H1 (cell line): ENCODE data around the gene BUB1B. TPM values are rescaled to one million over a fixed set of nuclear protein-coding genes. Genes with fewer than 3 reads are reported as not detected.

Experiments
- JUN ChIP-seq: IDR thresholded peaks from 2 replicates; pipeline ENCODE4 v1.6.1; 2011; ENCODE audit warnings: low read depth, mild to moderate bottlenecking, improper control_type of control experiment, low read length
- POLR2AphosphoS5 ChIP-seq: IDR thresholded peaks from 2 replicates; pipeline ENCODE4 v1.6.1; 2011; ENCODE audit warnings: low read depth, low read length
- SP2 ChIP-seq: IDR thresholded peaks from 2 replicates; pipeline ENCODE4 v1.6.1; 2012; ENCODE audit warnings: mild to moderate bottlenecking, low read length, inconsistent platforms
- YY1 ChIP-seq: IDR thresholded peaks from 2 replicates; pipeline ENCODE4 v1.6.1; 2011; ENCODE audit warnings: low read depth, mild to moderate bottlenecking, low read length
- polyA plus RNA-seq, 7 experiments: library from polyadenylated mRNA; depleted of rRNA in 3 of 7; stranded (reverse) in 5 of 7; unstranded in 2 of 7; fragments of >200 nt in 5 of 7; fragments of 200-250 nt in 2 of 7; gene quantifications; 1 replicate in 5 of 7; 2 replicates in 1 of 7; 4 replicates in 1 of 7; pipeline versions ENCODE4 v1.2.1 to v1.2.3, GENCODE V29; 2011 to 2013; ENCODE audit warnings: missing spikeins in 2 of 7, mixed read lengths in 2 of 7
- total RNA-seq: library from RNA; stranded (reverse); fragmentation: NEBNext Ultra II Directional; extraction: Animal tissue kit (Norgen Biotek cat#: 25700); gene quantifications from 2 replicates; pipeline ENCODE4 v1.2.1, GENCODE V29; 2021
- TF ChIP-seq, protein P1 (sequence below): fragments of 300-600 bp; sonication (generic); IDR thresholded peaks from 2 replicates; pipeline ENCODE4 v1.7.1; 2012; ENCODE audit warnings: low read length, moderate library complexity, mild to moderate bottlenecking, inconsistent platforms; ENCODE audit not compliant: insufficient replicate concordance
- TF ChIP-seq, protein P2 (sequence below): IDR thresholded peaks from 2 replicates; pipeline ENCODE4 v1.6.1; 2012; ENCODE audit warnings: inconsistent platforms
- TF ChIP-seq, protein P3 (sequence below), 3 experiments: IDR thresholded peaks; 1 replicate in 2 of 3; 2 replicates in 1 of 3; pipeline versions ENCODE4 v1.5.1 to v1.6.1; 2011; ENCODE audit warnings: low read length in 3 of 3, mild to moderate bottlenecking in 3 of 3, inconsistent platforms in 2 of 3, low read depth in 1 of 3, moderate library complexity in 1 of 3; ENCODE audit not compliant: insufficient read depth in 1 of 3; ENCODE audit errors: control extremely low read depth in 1 of 3

BUB1B gene
- total and polyA plus RNA-seq, 2 of the 8 experiments (the other 6 are each of a cell fraction or from before 2014, with no cell fraction given) = 48.9 to 144 TPM

DNA sequence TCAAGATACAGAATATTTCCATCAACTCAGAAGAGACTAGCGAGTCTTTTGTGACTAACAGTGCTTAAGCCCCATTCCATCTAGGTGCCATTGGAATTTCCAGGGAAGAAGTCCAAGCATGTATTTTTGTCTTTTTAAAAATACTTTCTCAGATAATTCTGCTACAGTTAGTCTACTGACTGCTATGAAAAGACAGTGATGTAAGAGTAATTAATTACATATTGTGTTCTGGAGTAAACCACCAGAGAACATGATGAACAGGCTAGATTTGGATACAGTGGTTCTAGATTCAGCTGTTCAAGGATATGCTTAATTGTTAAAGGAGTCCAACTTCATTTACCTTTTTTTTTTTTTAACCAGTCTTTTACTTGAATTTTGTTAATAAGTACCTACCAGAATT lies 43.2 kb downstream of the BUB1B start (continued):
- TF ChIP-seq, protein P1, sequence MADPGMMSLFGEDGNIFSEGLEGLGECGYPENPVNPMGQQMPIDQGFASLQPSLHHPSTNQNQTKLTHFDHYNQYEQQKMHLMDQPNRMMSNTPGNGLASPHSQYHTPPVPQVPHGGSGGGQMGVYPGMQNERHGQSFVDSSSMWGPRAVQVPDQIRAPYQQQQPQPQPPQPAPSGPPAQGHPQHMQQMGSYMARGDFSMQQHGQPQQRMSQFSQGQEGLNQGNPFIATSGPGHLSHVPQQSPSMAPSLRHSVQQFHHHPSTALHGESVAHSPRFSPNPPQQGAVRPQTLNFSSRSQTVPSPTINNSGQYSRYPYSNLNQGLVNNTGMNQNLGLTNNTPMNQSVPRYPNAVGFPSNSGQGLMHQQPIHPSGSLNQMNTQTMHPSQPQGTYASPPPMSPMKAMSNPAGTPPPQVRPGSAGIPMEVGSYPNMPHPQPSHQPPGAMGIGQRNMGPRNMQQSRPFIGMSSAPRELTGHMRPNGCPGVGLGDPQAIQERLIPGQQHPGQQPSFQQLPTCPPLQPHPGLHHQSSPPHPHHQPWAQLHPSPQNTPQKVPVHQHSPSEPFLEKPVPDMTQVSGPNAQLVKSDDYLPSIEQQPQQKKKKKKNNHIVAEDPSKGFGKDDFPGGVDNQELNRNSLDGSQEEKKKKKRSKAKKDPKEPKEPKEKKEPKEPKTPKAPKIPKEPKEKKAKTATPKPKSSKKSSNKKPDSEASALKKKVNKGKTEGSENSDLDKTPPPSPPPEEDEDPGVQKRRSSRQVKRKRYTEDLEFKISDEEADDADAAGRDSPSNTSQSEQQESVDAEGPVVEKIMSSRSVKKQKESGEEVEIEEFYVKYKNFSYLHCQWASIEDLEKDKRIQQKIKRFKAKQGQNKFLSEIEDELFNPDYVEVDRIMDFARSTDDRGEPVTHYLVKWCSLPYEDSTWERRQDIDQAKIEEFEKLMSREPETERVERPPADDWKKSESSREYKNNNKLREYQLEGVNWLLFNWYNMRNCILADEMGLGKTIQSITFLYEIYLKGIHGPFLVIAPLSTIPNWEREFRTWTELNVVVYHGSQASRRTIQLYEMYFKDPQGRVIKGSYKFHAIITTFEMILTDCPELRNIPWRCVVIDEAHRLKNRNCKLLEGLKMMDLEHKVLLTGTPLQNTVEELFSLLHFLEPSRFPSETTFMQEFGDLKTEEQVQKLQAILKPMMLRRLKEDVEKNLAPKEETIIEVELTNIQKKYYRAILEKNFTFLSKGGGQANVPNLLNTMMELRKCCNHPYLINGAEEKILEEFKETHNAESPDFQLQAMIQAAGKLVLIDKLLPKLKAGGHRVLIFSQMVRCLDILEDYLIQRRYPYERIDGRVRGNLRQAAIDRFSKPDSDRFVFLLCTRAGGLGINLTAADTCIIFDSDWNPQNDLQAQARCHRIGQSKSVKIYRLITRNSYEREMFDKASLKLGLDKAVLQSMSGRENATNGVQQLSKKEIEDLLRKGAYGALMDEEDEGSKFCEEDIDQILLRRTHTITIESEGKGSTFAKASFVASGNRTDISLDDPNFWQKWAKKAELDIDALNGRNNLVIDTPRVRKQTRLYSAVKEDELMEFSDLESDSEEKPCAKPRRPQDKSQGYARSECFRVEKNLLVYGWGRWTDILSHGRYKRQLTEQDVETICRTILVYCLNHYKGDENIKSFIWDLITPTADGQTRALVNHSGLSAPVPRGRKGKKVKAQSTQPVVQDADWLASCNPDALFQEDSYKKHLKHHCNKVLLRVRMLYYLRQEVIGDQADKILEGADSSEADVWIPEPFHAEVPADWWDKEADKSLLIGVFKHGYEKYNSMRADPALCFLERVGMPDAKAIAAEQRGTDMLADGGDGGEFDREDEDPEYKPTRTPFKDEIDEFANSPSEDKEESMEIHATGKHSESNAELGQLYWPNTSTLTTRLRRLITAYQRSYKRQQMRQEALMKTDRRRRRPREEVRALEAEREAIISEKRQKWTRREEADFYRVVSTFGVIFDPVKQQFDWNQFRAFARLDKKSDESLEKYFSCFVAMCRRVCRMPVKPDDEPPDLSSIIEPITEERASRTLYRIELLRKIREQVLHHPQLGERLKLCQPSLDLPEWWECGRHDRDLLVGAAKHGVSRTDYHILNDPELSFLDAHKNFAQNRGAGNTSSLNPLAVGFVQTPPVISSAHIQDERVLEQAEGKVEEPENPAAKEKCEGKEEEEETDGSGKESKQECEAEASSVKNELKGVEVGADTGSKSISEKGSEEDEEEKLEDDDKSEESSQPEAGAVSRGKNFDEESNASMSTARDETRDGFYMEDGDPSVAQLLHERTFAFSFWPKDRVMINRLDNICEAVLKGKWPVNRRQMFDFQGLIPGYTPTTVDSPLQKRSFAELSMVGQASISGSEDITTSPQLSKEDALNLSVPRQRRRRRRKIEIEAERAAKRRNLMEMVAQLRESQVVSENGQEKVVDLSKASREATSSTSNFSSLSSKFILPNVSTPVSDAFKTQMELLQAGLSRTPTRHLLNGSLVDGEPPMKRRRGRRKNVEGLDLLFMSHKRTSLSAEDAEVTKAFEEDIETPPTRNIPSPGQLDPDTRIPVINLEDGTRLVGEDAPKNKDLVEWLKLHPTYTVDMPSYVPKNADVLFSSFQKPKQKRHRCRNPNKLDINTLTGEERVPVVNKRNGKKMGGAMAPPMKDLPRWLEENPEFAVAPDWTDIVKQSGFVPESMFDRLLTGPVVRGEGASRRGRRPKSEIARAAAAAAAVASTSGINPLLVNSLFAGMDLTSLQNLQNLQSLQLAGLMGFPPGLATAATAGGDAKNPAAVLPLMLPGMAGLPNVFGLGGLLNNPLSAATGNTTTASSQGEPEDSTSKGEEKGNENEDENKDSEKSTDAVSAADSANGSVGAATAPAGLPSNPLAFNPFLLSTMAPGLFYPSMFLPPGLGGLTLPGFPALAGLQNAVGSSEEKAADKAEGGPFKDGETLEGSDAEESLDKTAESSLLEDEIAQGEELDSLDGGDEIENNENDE = no peak
- TF ChIP-seq SP2 = no peak
- no peak for TF ChIP-seq YY1
- TF ChIP-seq, protein P2, sequence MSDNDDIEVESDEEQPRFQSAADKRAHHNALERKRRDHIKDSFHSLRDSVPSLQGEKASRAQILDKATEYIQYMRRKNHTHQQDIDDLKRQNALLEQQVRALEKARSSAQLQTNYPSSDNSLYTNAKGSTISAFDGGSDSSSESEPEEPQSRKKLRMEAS = no peak
- no peak for TF ChIP-seq POLR2AphosphoS5
- no peak for TF ChIP-seq JUN
- TF ChIP-seq, protein P3, sequence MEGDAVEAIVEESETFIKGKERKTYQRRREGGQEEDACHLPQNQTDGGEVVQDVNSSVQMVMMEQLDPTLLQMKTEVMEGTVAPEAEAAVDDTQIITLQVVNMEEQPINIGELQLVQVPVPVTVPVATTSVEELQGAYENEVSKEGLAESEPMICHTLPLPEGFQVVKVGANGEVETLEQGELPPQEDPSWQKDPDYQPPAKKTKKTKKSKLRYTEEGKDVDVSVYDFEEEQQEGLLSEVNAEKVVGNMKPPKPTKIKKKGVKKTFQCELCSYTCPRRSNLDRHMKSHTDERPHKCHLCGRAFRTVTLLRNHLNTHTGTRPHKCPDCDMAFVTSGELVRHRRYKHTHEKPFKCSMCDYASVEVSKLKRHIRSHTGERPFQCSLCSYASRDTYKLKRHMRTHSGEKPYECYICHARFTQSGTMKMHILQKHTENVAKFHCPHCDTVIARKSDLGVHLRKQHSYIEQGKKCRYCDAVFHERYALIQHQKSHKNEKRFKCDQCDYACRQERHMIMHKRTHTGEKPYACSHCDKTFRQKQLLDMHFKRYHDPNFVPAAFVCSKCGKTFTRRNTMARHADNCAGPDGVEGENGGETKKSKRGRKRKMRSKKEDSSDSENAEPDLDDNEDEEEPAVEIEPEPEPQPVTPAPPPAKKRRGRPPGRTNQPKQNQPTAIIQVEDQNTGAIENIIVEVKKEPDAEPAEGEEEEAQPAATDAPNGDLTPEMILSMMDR (IDR thresholded peaks at IDR 0.05; ENCODE audit: control extremely low read depth in 1 of 3, insufficient read depth in 1 of 3, low read depth in 1 of 3, low read length in 3 of 3) = no peak
- TF ChIP-seq, all 59 proteins: peak for 0
